Erythroblast (primary cell): ENCODE data around the gene LARGE1.
"Not testable (repeated sequence)": the region's sequence is repeated elsewhere in the genome, so short reads cannot be mapped to it uniquely, and the experiment has no call there.

Experiments
- DNase-seq, 2 experiments: peaks; one replicate each; lab custom pipeline; 2025; lab: John Stamatoyannopoulos, UW
- GATA1 ChIP-seq: IDR thresholded peaks from 2 replicates; pipeline ENCODE4 v1.6.1; 2011; ENCODE audit warnings: low read depth, mild to moderate bottlenecking, control low read depth, low read length, moderate library complexity
- POLR2A ChIP-seq: IDR thresholded peaks from 2 replicates; pipeline ENCODE4 v1.6.1; 2011; ENCODE audit warnings: mild to moderate bottlenecking, low read length

LARGE1 gene

GRCh38 chr22:33467620-33468095 lies 452.6 kb downstream of the LARGE1 start:
- DNase-seq = no peak
- TF ChIP-seq POLR2A (no peak), GATA1 (no peak)

GRCh38 chr22:33467080-33467479 lies 453.2 kb downstream of the LARGE1 start:
- no peak for DNase-seq
- TF ChIP-seq GATA1 (no peak), POLR2A (no peak)

GRCh38 chr22:33465554-33465953 lies 454.7 kb downstream of the LARGE1 start:
- TF ChIP-seq GATA1 (no peak), POLR2A (no peak)
- DNase-seq = no peak

GRCh38 chr22:33464698-33465097 lies 455.6 kb downstream of the LARGE1 start:
- TF ChIP-seq POLR2A (no peak), GATA1 (no peak)
- no peak for DNase-seq

GRCh38 chr22:33461698-33462434 lies 458.4 kb downstream of the LARGE1 start:
- no peak for DNase-seq
- TF ChIP-seq GATA1 (no peak), POLR2A (no peak)

- not testable (repeated sequence) for DNase-seq
Measured at GRCh38 chr22:33461245-33461644, 459.0 kb downstream of the LARGE1 start.

GRCh38 chr22:33459137-33459536 lies 461.1 kb downstream of the LARGE1 start:
- TF ChIP-seq POLR2A (no peak), GATA1 (no peak)
- no peak for DNase-seq

- no peak for DNase-seq
- no peak for TF ChIP-seq POLR2A
- TF ChIP-seq GATA1 = no peak
Measured at GRCh38 chr22:33456511-33456910, 463.8 kb downstream of the LARGE1 start.

- no peak for TF ChIP-seq GATA1
- TF ChIP-seq POLR2A = no peak
Measured at GRCh38 chr22:33455036-33455435, 465.2 kb downstream of the LARGE1 start.

GRCh38 chr22:33451866-33452469 lies 468.3 kb downstream of the LARGE1 start:
- DNase-seq = no peak
- TF ChIP-seq GATA1 (no peak), POLR2A (no peak)

More at GRCh38 chr22:33455036-33455435, 465.2 kb downstream of the LARGE1 start:
- no peak for DNase-seq

- TF ChIP-seq POLR2A (no peak), GATA1 (no peak)
- DNase-seq = no peak
Measured at GRCh38 chr22:33450756-33451155, 469.5 kb downstream of the LARGE1 start.

GRCh38 chr22:33447733-33448132 lies 472.5 kb downstream of the LARGE1 start:
- no peak for DNase-seq
- TF ChIP-seq GATA1 = no peak
- TF ChIP-seq POLR2A = no peak

- TF ChIP-seq POLR2A = no peak
- no peak for DNase-seq
Measured at GRCh38 chr22:33443683-33444082, 476.6 kb downstream of the LARGE1 start.

- TF ChIP-seq GATA1 = no peak
- no peak for TF ChIP-seq POLR2A
- DNase-seq = no peak
Measured at GRCh38 chr22:33440756-33441155, 479.5 kb downstream of the LARGE1 start.

- no peak for TF ChIP-seq GATA1
- TF ChIP-seq POLR2A = no peak
- DNase-seq = no peak
Measured at GRCh38 chr22:33438273-33438672, 482.0 kb downstream of the LARGE1 start.
